Measurements from ENCODE around the gene PI3. TPM values are rescaled to one million over a fixed set of nuclear protein-coding genes. Genes with fewer than 3 reads are reported as not detected.

Gene PI3
- total and polyA plus RNA-seq, 2 experiments from 2014 or later, result 5.7 to 28.9 TPM

GRCh38 chr20:45211569-45212474 lies 37.1 kb downstream of the PI3 start:
- Histone ChIP-seq H3K27ac (no peak overlapping the region), H3K27me3 (no peaks in the 10 kb centered on the region), H3K36me3 (replicated peaks; ENCODE audit: insufficient read depth, low read depth) (no peaks in the 10 kb centered on the region), H3K4me2 (no peak overlapping the region), H4K20me1 (ENCODE audit: insufficient read depth, poor library complexity, severe bottlenecking) (no peaks in the 10 kb centered on the region), H3K79me2 (no peaks in the 10 kb centered on the region), H3K9me3 (ENCODE audit: low read depth) (no peaks in the 10 kb centered on the region), H3K9me2 (replicated peaks; ENCODE audit: insufficient read depth) (no peaks in the 10 kb centered on the region), H3K4me3 (no peak overlapping the region), H3K4me1 (ENCODE audit: insufficient read depth) (no peaks in the 10 kb centered on the region), H2AFZ (no peak overlapping the region)
- no peak for TF ChIP-seq EZH2 (IDR thresholded peaks at IDR 0.05; ENCODE audit: borderline replicate concordance)
- TF ChIP-seq EZH2phosphoT487 (IDR thresholded peaks at IDR 0.05; ENCODE audit: low read depth, severe bottlenecking, unreplicated experiment), result no peak
- TF ChIP-seq, protein P1, sequence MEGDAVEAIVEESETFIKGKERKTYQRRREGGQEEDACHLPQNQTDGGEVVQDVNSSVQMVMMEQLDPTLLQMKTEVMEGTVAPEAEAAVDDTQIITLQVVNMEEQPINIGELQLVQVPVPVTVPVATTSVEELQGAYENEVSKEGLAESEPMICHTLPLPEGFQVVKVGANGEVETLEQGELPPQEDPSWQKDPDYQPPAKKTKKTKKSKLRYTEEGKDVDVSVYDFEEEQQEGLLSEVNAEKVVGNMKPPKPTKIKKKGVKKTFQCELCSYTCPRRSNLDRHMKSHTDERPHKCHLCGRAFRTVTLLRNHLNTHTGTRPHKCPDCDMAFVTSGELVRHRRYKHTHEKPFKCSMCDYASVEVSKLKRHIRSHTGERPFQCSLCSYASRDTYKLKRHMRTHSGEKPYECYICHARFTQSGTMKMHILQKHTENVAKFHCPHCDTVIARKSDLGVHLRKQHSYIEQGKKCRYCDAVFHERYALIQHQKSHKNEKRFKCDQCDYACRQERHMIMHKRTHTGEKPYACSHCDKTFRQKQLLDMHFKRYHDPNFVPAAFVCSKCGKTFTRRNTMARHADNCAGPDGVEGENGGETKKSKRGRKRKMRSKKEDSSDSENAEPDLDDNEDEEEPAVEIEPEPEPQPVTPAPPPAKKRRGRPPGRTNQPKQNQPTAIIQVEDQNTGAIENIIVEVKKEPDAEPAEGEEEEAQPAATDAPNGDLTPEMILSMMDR (IDR thresholded peaks at IDR 0.05; ENCODE audit: poor library complexity), result no peak
- no peak for DNase-seq (ENCODE audit: low spot score)

DNA sequence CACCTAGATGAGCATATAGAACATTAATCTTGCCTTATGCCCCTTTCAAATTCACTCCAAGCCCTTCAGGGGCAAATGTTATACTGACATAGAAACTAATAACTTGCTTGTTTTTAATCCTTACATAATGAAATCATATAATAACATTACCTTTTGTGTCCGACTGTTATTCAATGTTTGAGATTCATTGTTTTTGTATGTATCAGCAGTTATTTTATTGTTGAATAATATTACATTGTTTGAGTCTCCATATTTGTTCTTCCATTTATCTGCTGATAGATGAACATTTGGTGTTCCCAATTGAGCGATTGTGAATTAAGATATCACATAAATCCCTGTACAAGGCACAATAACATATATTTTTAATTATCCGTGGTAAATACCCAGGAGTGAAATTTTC lies 38.1 kb downstream of the PI3 start:
- no peak overlapping the region for H3K4me2 ChIP-seq
- DNase-seq (ENCODE audit: low spot score), result no peak
- no peaks in the 10 kb centered on the region for H3K36me3 ChIP-seq (replicated peaks; ENCODE audit: insufficient read depth, low read depth)
- H2AFZ ChIP-seq, result no peak overlapping the region
- no peaks in the 10 kb centered on the region for H4K20me1 ChIP-seq (ENCODE audit: insufficient read depth, poor library complexity, severe bottlenecking)
- no peaks in the 10 kb centered on the region for H3K27me3 ChIP-seq
- H3K4me1 ChIP-seq (ENCODE audit: insufficient read depth), result no peaks in the 10 kb centered on the region
- no peak overlapping the region for H3K27ac ChIP-seq
- H3K9me2 ChIP-seq (replicated peaks; ENCODE audit: insufficient read depth), result no peaks in the 10 kb centered on the region
- H3K79me2 ChIP-seq, result no peaks in the 10 kb centered on the region
- H3K9me3 ChIP-seq (ENCODE audit: low read depth), result no peaks in the 10 kb centered on the region
- no peak overlapping the region for H3K4me3 ChIP-seq
- no peak for TF ChIP-seq EZH2phosphoT487 (IDR thresholded peaks at IDR 0.05; ENCODE audit: low read depth, severe bottlenecking, unreplicated experiment)
- TF ChIP-seq, protein P1 (IDR thresholded peaks at IDR 0.05; ENCODE audit: poor library complexity), result no peak
- no peak for TF ChIP-seq EZH2 (IDR thresholded peaks at IDR 0.05; ENCODE audit: borderline replicate concordance)
- 96% methylated on average over 3 of the region's 3 CpGs for WGBS (ENCODE audit: low lambda C conversion rate, missing lambda C conversion rate)

- WGBS (ENCODE audit: low lambda C conversion rate, missing lambda C conversion rate), result 76% methylated on average over 4 of the region's 4 CpGs
- no peak overlapping the region for H3K4me3 ChIP-seq
- TF ChIP-seq EZH2phosphoT487 (IDR thresholded peaks at IDR 0.05; ENCODE audit: low read depth, severe bottlenecking, unreplicated experiment) (no peak), EZH2 (IDR thresholded peaks at IDR 0.05; ENCODE audit: borderline replicate concordance) (no peak)
- TF ChIP-seq, protein P1 (IDR thresholded peaks at IDR 0.05; ENCODE audit: poor library complexity), result no peak
- H3K9me2 ChIP-seq (replicated peaks; ENCODE audit: insufficient read depth), result no peaks in the 10 kb centered on the region
- H3K9me3 ChIP-seq (ENCODE audit: low read depth), result no peaks in the 10 kb centered on the region
- peaks cover 11% of the 10 kb centered on the region for H3K27me3 ChIP-seq
- no peaks in the 10 kb centered on the region for H3K4me1 ChIP-seq (ENCODE audit: insufficient read depth)
- H2AFZ ChIP-seq, result no peak overlapping the region
- H3K36me3 ChIP-seq (replicated peaks; ENCODE audit: insufficient read depth, low read depth), result no peaks in the 10 kb centered on the region
- H3K4me2 ChIP-seq, result no peak overlapping the region
- no peak overlapping the region for H3K27ac ChIP-seq
- H3K79me2 ChIP-seq, result no peaks in the 10 kb centered on the region
- H4K20me1 ChIP-seq (ENCODE audit: insufficient read depth, poor library complexity, severe bottlenecking), result no peaks in the 10 kb centered on the region
- DNase-seq (ENCODE audit: low spot score), result no peak
Observed at GRCh38 chr20:45218124-45218523, 43.4 kb downstream of the PI3 start.
